A204.1 (cell line): ENCODE results near the gene UBN2.
"Not testable (repeated sequence)": the region's sequence is repeated elsewhere in the genome, so short reads cannot be mapped to it uniquely, and the experiment has no call there.

Experiments used
- FAIRE-seq: peaks from 2 replicates; lab custom pipeline; 2012; peaks lifted over from hg19 to GRCh38; lab: Jason Lieb, UNC

UBN2 gene

DNA sequence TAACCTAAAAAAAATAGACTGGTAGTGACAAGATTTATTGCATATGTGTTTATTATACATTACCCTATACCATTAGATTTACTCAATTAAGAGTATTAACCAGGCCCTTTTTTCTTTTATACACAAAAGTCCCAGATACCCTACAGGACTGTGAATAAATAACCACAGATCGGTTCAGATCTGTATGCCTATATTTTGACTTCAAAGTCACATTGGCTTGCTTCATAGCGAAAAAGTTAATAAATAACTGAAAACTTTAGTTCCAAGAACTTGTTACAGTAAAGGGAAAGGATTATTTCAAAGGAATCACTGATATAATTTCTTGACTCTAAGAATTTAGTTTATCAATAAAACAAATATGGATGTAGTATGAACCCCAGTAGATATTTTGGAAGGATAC lies 68.3 kb downstream of the UBN2 start:
- FAIRE-seq, result no peak

DNA sequence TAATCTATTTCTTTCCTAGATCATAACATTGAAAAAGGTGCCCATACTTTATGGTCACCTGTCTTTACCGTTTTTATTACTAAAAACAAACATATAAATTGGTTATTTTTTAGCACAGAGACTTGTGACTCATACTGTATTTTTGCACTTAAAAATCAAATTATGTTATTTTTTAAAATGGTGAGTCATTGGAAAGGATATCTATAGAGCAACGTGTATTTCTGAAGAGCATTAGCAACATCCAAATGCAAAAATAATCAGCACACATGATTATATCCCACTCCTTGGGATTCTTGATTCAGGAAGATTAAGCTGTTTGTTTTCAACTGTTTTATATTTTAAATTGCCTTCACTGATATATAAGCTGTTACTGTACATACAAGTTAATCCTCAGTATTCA lies 69.4 kb downstream of the UBN2 start:
- FAIRE-seq, result no peak

DNA sequence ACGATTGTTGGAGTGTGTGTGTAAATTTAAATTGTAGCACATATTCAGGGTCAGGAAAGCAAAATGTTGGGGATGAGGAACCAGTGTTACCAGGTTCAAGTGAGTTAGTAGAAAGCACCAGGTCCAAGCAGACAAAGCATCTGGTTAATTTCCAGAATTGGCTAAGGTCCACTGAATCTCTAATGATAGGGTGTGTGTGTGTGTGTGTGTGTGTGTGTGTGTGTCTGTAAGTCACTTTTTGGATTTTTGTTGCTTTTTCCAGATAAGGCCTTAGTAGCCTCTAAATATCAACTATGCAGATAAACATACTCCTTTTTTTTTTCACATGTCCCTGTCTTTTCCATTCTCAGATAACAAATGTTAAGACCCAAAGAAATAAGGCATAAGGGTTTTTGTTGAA lies 73.5 kb downstream of the UBN2 start:
- FAIRE-seq, result no peak

DNA sequence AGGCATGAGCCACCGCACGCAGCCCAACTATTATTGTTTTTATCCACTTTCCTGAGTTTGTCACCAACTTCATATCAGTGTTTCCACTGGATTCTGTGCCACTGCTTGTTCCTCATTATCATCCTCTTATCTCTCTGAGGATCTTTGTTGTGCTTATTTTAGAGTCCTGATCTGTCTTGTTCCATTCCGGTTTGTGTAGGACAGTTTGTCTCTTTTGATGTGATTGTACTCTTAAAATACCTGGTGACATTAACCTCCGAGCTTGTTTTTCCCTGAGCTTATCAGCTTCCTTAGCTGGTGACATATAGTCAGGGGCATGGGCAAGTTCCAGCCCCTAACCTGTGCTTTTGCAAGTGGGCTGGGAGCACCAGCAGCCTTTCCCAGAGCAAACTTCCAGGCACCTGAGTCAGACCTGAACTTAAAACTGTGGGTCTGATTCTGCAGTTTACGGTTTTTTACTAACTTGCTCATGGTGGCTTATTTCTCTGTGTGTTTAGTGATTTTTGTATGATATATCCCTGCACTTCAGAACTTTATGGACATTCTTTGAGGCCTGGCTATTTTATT lies 87.0 kb downstream of the UBN2 start:
- FAIRE-seq, result no peak

DNA sequence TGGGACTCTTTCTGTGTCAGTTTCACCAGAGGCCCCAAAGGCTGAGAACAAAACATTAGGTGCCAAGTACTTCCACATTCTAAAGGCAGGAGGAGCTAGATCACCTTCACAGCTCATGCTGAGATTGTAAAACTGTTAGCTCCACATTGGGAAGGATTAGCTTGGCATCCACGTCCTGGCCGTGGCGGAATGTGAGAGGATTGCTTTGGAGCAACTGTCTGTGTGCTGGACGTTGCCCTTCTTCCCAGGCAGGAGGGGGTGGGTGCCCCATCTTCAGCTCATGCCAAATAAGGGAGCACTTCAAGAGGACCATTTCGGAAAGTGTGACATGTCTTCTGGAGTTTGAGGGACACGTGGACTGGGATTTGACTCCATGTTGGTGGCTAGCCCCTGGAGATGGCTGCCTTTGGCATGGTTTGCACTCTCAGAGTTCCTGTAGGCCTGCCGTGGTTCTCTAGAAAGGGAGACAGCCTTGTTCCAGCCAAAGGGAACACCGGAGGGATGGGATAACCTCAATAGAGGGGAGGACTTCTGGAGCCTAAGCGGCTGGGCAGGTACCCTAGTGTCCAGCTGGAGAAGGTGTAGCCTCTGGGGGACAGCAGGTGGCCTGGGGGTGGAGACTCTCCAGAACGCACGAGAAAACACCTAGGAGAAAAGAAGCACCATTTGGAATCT lies 90.2 kb downstream of the UBN2 start:
- FAIRE-seq, result no peak

DNA sequence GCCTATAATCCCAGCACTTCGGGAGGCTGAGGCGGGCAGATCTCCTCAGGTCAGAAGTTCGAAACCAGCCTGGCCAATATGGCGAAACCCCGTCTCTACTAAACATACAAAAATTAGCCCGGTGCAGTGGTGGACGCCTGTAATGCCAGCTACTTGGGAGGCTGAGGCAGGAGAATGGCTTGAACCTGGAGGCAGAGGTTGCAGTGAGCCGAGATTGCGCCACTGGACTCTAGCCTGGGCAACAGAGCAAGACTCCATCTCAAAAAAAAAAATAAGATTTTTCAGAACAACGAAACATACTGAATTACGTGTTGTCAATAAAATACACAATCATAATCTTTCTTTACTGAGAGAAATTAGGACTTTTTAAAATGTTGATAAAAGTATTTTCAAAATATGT lies 93.7 kb downstream of the UBN2 start:
- FAIRE-seq, result not testable (repeated sequence)

DNA sequence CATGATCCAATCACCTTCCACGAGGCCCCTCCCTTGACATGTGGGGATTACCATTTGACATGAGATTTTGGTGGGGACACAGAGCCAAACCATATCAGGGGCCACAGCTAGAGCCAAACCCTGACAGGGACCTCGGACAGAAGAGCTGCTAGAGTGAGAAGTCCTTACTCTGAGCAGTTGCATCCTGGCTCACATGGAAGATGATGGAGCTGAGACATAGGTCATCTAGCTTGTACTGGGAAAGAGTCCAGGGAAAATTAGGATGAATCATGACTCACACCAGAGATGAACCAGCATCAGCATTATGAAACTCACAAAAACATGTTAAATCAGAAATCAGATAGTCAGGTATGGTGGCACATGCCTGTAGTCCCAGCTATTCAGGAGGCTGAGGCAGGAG lies 97.3 kb downstream of the UBN2 start:
- FAIRE-seq, result no peak

DNA sequence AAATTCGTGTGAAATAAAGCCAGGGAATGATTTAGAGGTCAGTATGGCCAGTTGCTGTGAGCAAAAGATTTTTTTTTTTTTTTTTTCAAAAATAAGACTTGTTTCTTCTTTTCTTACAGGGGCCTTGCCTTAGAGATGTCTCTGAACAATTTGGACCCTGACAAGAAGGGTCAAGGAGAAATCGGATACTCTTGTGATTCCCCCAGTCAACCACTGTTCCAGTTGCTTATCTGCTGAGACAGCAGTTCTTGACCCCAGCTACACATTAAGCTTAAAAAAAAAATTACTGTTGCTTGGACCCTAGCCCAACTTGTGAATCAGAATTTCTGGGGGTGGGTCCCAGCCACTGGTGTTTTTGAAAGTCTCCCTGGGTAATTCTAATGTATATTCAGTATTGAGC lies 98.1 kb downstream of the UBN2 start:
- no peak for FAIRE-seq

DNA sequence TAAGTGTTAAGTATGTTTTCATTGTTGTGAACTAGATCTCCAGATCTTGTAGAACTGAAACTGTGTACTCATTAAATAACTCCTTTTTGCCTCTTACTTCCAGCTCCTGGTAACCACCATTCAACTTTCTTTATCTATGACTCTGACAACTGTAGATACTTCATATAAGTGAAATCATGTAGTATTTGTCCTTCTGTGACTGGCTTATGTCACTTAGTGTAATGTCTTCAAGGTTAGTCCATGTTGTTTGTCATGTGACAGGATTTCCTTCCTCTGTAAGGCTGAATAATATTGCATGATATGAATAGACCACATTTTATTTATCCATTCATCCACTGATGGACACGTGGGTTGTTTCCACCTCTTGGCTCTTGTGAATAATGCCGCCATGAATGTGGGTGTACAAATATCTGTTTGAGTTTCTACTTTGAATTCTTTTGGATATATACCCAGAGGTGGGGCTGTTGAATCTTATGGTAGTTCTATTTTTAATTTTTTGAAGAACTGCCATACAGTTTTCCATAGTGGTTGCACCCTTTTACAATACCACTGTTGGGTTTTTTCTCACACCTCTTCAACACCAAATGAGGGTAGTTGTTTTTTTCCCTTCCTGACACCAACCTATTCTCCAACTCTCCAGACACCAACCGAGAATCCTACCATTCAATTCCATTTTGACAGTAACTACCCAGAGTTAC lies 99.4 kb downstream of the UBN2 start:
- FAIRE-seq, result no peak

DNA sequence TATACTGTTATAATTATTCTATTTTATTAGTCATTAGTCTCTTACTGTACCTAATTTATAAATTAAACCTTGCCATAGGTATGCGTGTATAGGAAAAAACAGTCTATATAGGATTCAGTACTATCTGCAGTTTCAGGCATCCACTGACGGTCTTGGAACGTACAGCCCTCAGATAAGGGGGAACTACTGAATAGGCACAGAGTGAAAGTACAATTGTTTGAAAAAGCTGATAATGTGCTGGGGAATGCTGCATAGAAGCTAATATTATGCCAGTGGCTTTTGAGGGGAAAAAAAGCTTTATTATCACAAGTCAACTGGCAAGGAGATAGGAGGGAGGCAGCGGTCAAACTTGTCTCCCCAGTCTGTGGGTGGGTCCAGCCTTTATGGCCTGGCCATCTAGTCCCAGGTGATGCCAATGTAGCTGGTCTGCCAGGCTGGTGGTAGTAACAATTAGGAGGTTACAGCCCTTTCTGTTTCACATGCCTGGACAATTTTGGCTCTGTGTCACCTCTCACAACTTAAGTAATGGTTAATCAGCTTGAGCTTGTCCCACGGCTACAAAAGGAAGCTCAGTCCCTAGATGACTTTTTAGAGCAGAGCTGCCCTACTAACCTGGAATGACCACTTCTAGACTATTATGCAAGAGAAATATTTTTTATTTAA lies 101.8 kb downstream of the UBN2 start:
- no peak for FAIRE-seq

DNA sequence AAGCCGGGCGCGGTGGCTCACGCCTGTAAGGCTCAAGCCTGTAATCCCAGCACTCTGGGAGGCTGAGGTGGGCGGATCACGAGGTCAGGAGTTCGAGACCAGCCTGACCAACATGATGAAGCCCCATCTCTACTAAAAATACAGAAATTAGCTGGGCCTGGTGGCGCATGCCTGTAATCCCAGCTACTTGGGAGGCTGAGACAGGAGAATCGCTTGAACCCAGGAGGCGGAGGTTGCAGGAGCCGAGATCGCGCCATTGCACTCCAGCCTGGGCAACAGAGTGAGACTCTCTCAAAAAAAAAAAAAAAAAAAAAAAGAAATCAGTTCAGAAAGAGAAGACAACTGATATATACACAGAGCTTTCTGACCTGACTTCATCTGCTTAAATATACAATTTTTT lies 102.4 kb downstream of the UBN2 start:
- FAIRE-seq, result not testable (repeated sequence)

DNA sequence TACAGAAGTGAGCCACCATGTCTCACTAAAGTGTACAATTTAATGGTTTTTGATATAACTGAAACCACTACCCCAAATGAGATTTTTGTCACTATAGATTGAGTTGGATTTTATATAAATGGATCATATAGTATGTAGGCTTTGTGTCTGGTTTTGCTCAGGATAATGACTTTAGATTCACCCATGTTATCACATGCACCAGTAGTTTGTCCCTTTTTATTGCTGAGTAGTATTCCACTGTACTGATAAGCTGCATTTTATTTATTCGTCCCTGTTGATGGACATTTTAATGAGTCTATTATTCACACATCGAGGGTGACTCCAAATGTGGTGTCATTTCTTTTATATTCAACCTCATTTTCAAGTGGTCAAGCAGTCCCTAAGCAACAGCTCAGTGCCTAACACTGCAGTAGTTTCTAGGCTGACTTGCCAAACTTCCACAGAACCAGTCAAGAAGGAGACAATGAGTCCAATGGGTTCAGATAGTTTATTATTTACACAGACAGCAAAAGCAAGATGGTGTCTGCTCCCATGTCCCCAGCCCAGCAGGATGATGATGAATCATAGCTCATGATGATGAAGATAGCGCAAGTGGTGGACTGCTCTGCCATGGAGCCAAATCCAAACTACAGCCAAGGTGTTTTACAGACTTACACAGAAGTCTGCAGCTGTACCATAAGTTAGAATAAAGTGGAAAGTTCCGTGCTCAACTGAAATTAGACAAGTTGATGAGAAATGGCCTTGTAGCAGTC lies 103.5 kb downstream of the UBN2 start:
- FAIRE-seq, result no peak

DNA sequence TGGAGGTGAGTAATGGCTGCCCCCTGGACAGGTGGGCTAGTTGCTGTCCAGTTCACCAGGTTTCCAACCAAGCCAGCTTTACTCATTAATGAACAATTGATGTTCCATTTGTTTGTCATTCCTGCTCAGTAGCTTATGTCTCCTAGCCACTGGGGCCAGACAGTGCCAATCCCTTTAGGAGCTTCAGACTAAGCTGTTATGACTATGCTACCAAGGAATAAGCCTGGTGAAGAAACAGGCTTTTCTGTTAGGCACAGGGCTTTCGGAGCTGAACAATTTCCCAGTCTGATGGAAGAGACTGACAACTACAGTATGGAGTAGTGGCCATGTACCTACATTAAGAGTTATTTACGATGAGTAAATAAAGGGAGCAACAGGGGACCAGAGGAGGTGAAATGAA lies 108.0 kb downstream of the UBN2 start:
- no peak for FAIRE-seq

DNA sequence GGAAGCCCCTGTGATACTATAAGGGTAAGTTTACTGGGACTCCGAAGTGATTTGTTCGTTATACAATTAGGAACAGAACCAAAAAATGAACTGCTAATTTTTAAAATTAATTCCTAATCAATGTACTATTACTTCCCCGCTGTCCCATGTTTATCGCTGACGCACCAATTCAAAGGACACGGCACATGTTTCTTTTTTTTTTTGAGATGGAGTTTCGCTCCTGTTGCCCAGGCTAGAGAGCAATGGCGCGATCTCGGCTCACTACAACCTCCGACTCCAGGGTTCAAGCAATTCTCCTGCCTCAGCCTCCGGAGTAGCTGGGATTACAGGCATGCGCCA lies 108.6 kb downstream of the UBN2 start:
- FAIRE-seq, result no peak

DNA sequence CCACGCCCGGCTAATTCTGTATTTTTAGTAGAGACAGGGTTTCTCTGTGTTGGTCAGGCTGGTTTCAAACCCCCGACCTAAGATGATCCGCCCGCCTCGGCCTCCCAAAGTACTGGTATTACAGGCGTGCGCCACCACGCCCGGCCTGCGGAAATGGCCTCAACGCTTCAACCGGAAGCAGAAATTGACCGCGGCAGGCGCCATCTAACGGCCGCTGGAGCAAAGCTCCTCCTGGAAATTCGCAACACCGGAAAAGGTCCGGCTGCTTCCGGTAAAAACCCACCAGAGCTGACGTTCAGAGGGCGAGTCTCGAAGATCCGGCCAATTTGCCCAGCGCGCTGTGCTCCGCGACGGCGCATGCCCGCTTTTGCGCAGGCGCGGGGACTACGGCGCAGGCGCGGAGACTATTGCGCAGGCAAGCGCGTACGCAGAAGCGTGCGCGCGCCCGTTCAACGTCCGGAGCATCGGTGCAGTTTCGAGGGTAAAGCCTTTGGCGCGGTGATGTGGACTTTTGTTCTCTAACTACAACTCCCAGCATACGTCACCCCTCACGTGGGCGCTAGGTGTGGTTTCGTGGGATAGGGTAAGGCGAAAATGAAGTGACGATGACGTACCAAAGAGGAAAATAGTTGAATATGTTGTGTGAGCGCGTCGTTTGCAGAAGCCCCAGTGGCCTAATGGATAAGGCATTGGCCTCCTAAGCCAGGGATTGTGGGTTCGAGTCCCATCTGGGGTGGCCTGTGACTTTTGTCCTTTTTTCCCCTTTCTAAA lies 109.2 kb downstream of the UBN2 start:
- peak; percentile 97 for FAIRE-seq

DNA sequence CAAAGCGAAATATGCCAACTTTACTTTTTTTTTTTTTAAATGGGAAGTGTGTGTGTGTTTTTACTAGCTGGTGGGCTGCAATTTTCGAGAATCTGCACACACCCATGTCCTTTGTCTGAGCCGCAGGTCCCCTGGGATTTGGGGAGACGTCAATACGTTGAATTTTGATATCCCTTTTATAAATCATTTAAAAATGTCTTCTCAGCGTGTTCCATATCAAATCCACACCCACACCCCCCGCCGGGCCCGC lies 109.7 kb downstream of the UBN2 start:
- no peak for FAIRE-seq

DNA sequence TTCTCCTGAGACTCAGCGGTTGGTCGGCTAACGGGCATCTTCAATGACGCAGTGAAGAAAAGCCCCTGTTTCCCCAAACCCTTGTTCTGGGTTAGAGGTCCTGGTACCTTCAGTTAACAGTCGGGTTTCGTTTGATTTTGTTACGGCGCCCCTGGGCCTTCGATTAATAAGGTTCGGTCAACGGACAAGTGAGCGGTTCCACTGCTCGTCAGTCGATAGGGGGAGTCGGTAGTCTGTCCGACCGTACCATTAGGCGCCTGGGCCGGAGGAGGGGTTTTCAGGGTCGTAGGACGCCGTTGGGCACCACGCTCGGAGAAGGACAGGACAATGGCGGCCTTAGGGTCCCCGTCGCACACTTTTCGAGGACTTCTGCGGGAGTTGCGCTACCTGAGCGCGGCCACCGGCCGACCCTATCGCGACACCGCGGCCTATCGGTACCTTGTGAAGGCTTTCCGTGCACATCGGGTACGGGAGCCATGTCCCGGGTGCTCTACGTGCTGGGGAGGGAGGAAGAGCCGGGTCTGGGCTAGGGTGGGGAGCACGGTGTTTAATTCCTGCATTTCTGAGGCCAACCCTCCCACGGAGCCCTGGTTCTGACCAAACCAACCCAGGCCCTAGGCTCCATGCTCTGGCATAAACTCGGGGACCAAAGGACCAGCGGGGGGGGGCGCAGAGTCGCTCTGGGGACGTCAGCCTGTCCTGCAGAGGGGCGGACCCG lies 110.2 kb downstream of the UBN2 start, which contains the start of gene FMC1:
FMC1 (plus strand) TSS at position 280 of the 718 bp plus-strand sequence; CDS start at position 328, 48 bp downstream.
- FAIRE-seq, result peak; percentile 96

DNA sequence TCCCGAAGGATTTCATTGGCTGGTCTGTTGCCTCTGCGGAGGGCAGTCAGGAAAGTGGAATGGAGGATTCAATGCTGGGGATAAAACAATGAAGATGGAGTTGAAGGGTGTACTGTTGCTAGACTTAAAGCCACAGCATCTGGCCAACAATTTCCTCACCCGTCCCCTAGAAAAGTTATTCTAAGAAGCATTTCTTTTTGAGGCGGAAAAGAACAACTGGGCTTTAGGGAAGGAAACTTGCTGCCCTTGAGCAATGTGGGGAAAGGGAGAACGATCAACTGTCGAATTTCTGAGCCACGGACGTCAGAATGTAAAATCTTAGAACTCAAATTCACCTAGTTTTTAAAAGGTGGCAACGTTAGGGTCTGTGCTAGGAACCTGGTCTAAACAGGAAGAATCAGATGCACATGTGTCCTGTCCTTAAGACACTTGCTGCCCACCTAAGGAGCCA lies 110.8 kb downstream of the UBN2 start:
- no peak for FAIRE-seq

DNA sequence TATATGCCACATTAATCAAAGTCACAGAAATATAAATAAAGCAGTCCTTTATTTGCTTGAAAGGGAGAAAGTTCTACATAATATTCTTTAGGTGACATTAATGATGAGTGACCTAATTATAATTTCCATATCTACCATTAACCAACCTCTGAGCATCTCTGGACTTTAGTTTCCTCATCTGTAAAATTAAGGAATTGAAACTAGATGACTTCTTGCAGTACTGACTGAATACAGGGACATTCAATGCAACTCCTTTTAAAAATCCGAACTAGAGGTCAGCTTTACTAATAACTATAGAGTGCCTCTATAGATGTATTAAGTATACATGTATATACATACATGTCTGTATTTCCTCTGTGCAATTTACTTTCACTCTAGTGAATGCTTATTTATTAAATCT lies 114.0 kb downstream of the UBN2 start:
- FAIRE-seq, result no peak

DNA sequence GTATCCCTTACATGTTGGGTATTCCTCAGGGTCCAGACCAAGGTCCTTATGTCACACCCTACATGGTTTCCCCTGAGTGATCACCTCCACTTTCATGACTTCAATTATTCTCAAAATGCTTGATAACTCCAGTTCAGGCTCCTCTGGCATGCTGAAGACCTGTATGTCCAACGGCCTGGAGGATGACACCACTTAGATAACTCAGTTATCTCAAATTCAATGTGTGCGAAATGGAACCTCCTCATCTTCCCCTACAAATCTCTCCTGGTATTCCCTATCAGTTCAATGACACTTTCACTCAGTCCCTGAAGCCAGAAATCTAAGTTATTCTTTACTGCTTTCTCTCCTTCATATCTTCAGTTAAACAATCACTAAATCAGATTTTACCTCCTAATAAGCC lies 120.0 kb downstream of the UBN2 start:
- no peak for FAIRE-seq

DNA sequence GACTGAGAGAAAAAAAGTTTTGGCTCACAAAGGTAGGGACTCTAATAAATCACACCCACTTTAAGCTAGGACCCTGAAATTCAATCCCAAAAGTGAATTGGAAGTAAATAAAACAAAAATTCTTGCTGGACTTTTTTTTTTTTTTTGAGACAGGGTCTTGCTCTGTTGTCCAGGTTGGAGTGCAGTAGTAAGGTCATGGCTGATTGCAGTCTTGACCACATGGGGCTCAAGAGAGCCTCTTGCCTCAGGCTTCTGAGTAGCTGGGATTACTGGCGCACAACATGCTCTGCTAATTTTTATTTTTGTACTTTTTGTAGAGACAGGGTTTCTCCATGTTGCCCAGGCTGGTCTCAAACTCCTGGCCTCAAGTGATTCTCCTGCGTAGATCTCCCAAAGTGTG lies 123.7 kb downstream of the UBN2 start:
- no peak for FAIRE-seq
